ENCODE data around the gene NELFCD.

The NELFCD gene

DNA sequence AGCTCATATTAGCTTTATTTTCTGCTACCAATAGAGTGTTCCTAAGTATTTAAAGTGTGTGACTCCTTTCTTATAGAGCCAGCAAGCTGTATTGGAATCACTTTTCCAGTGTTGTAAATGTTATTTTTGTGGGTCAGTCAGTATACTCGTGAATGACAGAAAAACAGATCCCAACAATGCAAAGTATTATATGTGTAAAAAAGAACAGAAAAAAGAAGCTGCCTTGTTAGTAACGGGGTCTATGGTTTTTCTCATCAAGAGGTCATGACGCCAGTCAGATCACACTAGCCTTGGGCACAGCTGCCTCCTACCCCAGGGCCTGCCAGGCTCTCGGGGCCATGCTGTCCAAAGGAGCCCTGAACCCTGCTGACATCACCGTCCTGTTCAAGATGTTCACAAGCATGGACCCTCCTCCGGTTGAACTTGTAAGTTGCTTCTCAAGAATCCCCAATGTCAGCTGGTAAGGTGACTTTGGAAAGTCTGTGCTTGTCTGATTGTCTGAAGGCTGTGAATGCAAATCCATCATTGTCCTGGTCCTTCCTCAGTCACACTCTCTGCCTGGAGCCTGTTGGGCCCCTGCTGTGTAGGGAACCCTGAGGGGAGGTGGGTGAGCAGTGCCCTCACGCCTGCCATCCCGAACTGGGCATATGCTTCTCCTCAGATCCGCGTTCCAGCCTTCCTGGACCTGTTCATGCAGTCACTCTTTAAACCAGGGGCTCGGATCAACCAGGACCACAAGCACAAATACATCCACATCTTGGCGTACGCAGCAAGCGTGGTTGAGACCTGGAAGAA is 9.8 kb downstream of the NELFCD start:
- Histone ChIP-seq H3K27me3 (ENCODE audit: control insufficient read depth, insufficient read depth, low read length) (no peaks in the 10 kb centered on the region), H3K27ac (ENCODE audit: low read depth, low read length) (no peak overlapping the region), H3K9ac (ENCODE audit: low read length) (no peak overlapping the region), H3K36me3 (ENCODE audit: control insufficient read depth, insufficient read depth, low read length) (peaks cover 47% of the 10 kb centered on the region), H3K4me1 (ENCODE audit: control insufficient read depth, insufficient read depth, low read length) (no peaks in the 10 kb centered on the region), H3K4me3 (ENCODE audit: low read length) (no peak overlapping the region)

DNA sequence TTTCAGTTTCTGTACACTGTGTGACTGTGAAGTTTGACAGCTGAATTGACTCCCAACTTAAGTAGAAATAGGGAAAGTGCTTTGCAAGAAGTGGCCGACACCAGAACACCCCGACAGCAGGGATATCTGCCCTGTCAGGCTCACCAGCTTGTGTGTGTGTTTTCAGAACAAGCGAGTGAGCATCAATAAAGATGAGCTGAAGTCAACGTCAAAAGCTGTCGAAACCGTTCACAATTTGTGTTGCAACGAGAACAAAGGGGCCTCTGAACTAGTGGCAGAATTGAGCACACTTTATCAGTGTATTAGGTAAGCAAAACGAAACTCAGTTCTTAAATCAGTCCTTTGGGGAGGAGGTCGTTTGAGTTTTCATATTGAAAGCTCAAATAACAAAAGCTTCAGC is 10.7 kb downstream of the NELFCD start:
- H3K4me1 ChIP-seq (ENCODE audit: control insufficient read depth, insufficient read depth, low read length), result no peaks in the 10 kb centered on the region
- H3K36me3 ChIP-seq (ENCODE audit: control insufficient read depth, insufficient read depth, low read length), result peaks cover 55% of the 10 kb centered on the region
- H3K9ac ChIP-seq (ENCODE audit: low read length), result no peak overlapping the region
- H3K27me3 ChIP-seq (ENCODE audit: control insufficient read depth, insufficient read depth, low read length), result no peaks in the 10 kb centered on the region
- H3K4me3 ChIP-seq (ENCODE audit: low read length), result no peak overlapping the region
- H3K27ac ChIP-seq (ENCODE audit: low read depth, low read length), result no peak overlapping the region

DNA sequence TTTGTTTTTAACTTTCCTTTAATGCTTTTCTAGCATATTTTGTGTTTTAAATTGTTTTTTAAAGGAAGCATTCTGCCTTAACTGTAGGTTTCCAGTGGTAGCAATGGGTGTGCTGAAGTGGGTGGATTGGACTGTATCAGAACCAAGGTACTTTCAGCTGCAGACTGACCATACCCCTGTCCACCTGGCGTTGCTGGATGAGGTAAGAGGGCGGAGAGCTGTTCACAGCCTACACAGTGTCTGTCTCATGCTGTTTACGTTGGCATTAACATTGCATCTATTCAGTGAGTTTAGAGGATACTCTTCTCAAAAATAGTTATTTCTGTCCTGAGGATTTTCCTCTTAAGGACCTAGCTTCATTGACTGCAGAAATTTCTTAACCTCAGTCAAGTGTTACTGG is 11.9 kb downstream of the NELFCD start:
- peaks cover 55% of the 10 kb centered on the region for H3K36me3 ChIP-seq (ENCODE audit: control insufficient read depth, insufficient read depth, low read length)
- H3K9ac ChIP-seq (ENCODE audit: low read length), result no peak overlapping the region
- no peaks in the 10 kb centered on the region for H3K4me1 ChIP-seq (ENCODE audit: control insufficient read depth, insufficient read depth, low read length)
- H3K27ac ChIP-seq (ENCODE audit: low read depth, low read length), result no peak overlapping the region
- H3K4me3 ChIP-seq (ENCODE audit: low read length), result no peak overlapping the region
- no peaks in the 10 kb centered on the region for H3K27me3 ChIP-seq (ENCODE audit: control insufficient read depth, insufficient read depth, low read length)

DNA sequence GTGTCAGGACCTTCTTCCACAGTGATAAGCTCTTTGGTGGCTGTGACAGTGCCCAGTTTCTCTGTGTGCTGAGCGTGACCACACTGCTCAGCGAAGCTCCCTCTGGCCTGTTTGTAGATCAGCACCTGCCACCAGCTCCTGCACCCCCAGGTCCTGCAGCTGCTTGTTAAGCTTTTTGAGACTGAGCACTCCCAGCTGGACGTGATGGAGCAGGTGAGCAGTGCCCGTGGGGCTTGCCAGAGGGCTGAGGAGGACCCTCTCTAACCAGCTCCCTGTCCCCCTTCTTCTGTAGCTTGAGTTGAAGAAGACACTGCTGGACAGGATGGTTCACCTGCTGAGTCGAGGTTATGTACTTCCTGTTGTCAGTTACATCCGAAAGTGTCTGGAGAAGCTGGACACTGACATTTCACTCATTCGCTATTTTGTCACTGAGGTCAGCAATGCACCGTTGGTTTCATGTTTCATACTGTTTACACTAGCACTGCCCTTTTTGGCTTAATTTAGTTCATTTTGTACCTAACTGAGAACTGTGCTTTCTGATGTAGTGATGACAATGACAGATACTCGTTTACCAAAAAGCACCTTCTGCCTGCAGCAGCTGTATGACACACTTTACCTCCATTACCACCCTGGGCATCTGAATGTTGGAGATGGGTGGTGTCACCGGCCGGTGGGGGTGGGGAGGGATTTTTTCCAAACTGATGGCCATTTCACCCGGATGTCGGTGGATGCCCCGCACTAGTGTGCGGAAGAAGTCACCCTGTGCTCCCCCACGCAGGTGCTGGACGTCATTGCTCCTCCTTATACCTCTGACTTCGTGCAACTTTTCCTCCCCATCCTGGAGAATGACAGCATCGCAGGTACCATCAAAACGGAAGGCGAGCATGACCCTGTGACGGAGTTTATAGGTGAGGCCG is 12.5 kb downstream of the NELFCD start:
- no peak overlapping the region for H3K4me3 ChIP-seq (ENCODE audit: low read length)
- H3K9ac ChIP-seq (ENCODE audit: low read length), result no peak overlapping the region
- peaks cover 49% of the 10 kb centered on the region for H3K36me3 ChIP-seq (ENCODE audit: control insufficient read depth, insufficient read depth, low read length)
- H3K27me3 ChIP-seq (ENCODE audit: control insufficient read depth, insufficient read depth, low read length), result no peaks in the 10 kb centered on the region
- no peaks in the 10 kb centered on the region for H3K4me1 ChIP-seq (ENCODE audit: control insufficient read depth, insufficient read depth, low read length)
- no peak overlapping the region for H3K27ac ChIP-seq (ENCODE audit: low read depth, low read length)

DNA sequence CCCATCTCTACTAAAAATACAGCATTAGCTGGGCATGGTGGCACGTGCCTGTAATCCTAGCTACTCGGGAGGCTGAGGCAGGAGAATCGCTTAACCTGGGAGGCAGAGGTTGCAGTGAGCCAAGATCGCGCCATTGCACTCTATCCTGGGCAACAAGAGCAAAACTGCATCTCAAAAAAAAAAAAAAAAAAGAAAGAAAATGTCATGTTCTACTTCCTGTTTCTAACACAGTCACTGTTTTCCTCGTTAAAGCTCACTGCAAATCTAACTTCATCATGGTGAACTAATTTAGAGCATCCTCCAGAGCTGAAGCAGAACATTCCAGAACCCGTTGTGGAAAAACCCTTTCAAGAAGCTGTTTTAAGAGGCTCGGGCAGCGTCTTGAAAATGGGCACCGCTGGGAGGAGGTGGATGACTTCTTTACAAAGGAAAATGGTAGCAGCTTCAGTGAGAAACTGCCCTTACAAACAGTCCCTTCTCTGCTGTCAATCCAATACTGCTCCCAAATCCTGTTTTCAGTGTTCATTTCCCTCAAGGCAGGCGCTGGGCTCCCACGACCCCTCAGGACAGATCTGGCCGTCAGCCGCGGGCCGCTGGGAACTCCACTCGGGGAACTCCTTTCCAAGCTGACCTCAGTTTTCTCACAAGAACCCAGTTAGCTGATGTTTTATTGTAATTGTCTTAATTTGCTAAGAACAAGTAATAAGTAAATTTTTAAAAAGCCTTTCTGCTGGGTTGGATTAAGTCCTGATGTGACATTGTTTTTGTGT is 13.5 kb downstream of the NELFCD start:
- no peaks in the 10 kb centered on the region for H3K27me3 ChIP-seq (ENCODE audit: control insufficient read depth, insufficient read depth, low read length)
- no peak overlapping the region for H3K27ac ChIP-seq (ENCODE audit: low read depth, low read length)
- no peak overlapping the region for H3K4me3 ChIP-seq (ENCODE audit: low read length)
- H3K36me3 ChIP-seq (ENCODE audit: control insufficient read depth, insufficient read depth, low read length), result peaks cover 47% of the 10 kb centered on the region
- no peaks in the 10 kb centered on the region for H3K4me1 ChIP-seq (ENCODE audit: control insufficient read depth, insufficient read depth, low read length)
- H3K9ac ChIP-seq (ENCODE audit: low read length), result no peak overlapping the region

DNA sequence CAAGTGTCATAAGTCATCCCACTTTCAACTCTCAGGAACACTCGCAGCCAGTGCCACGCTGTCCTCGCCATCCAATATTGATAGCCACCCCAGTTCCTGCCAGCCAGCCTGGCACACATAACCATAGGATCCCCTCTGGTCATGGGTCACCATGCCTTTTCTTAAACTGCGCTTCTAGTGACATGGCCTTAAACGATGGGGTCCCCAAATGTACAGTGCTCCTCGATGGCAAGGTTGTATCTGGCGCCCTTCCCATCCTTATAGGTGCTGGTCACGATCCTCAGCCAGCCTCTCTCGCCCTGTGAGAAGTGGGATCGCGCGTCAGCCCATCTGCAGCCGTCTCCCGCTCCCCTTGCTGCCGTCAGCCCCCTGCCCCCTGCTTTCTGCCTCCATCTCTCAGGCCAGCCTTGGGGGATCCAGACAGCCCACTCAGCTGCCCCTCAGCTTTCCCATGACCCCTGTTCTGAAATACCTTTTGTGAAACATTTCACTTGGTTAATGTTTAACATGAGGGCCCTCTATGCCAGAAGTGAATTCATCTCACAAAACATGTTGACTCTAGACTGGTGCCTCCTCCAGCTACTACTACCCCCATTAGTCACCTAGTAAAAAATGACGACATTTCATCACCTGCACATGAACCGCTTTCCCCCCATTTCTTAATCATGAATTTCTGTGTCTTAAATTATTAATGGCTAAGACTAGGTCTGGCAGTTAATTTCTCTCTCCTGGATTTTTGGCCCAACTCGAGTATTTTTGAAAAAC is 14.6 kb downstream of the NELFCD start:
- Histone ChIP-seq H3K27me3 (ENCODE audit: control insufficient read depth, insufficient read depth, low read length) (no peaks in the 10 kb centered on the region), H3K4me3 (ENCODE audit: low read length) (no peak overlapping the region), H3K9ac (ENCODE audit: low read length) (no peak overlapping the region), H3K36me3 (ENCODE audit: control insufficient read depth, insufficient read depth, low read length) (peaks cover 43% of the 10 kb centered on the region), H3K4me1 (ENCODE audit: control insufficient read depth, insufficient read depth, low read length) (no peaks in the 10 kb centered on the region), H3K27ac (ENCODE audit: low read depth, low read length) (no peak overlapping the region)

DNA sequence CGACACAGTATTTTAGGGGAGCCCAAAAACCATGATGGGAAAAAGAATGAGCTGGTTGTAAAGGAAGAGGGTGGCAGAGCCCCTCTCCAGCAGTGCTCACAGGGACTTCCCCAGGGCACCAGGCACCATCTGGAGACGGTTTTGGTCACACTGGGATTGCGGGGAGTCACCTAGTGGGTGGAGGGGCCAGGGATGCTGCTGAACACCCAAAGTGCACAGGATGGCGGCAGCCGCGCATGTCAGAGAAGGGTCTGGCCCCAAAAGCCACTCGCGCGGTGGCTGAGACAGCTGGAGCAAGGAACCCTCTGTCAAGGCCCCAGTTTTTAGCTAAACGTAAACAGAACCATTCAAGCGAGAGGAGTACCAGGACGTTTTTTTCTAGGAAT is 15.2 kb downstream of the NELFCD start:
- no peak overlapping the region for H3K27ac ChIP-seq (ENCODE audit: low read depth, low read length)
- H3K9ac ChIP-seq (ENCODE audit: low read length), result no peak overlapping the region
- H3K4me1 ChIP-seq (ENCODE audit: control insufficient read depth, insufficient read depth, low read length), result no peaks in the 10 kb centered on the region
- peaks cover 40% of the 10 kb centered on the region for H3K36me3 ChIP-seq (ENCODE audit: control insufficient read depth, insufficient read depth, low read length)
- H3K27me3 ChIP-seq (ENCODE audit: control insufficient read depth, insufficient read depth, low read length), result no peaks in the 10 kb centered on the region
- no peak overlapping the region for H3K4me3 ChIP-seq (ENCODE audit: low read length)

DNA sequence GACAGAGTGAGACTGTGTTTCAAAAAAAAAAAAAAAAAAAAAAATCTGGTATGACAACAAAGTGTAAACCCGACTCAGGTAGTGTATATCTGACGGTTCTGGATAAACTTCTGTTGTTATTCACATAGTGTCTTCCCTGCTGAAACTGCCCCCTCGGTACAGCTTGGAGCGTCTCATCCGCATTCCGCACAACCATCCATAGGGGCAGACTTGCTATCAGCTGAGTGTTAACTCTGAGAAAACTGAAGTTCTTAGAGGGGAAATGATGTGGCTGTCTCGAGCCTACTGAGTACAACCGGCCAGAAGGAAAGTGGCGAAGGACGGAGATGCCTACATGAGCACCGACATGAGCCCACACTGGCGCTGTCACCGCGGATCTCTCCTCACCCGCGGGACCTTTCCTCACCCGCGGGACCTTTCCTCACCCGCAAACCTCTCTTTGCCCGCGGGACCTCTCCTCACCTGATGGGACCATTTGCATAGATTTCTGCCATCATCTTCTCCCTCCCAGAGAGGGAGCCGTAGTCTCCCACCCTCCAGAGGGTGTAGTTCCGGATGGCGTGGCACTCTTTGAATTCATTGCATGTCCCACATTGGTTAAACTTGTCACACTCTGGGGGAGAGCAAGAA is 16.2 kb downstream of the NELFCD start:
- Histone ChIP-seq H3K4me3 (ENCODE audit: low read length) (no peak overlapping the region), H3K9ac (ENCODE audit: low read length) (no peak overlapping the region), H3K27ac (ENCODE audit: low read depth, low read length) (no peak overlapping the region), H3K27me3 (ENCODE audit: control insufficient read depth, insufficient read depth, low read length) (no peaks in the 10 kb centered on the region), H3K4me1 (ENCODE audit: control insufficient read depth, insufficient read depth, low read length) (no peaks in the 10 kb centered on the region), H3K36me3 (ENCODE audit: control insufficient read depth, insufficient read depth, low read length) (peaks cover 35% of the 10 kb centered on the region)

DNA sequence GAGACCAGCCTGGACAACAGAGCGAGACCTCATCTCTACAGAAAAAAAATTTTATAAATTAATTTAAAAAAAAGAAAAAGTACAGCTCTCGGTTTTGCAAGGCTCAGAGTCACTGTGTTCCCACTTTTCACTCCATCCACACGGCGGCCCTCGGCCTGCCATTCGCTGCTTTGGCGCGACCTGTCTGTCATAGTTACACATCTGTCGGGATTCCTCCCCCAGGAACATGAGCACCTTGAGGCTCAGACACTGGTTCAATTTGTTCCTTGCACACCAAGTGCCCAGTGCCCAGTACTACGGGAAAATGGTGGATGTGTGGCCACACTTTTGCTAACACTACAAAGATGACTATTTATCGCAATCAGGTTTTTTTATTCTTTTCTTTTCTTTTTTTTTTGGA is 17.6 kb downstream of the NELFCD start:
- peaks cover 42% of the 10 kb centered on the region for H3K36me3 ChIP-seq (ENCODE audit: control insufficient read depth, insufficient read depth, low read length)
- H3K27me3 ChIP-seq (ENCODE audit: control insufficient read depth, insufficient read depth, low read length), result no peaks in the 10 kb centered on the region
- no peak overlapping the region for H3K27ac ChIP-seq (ENCODE audit: low read depth, low read length)
- H3K4me1 ChIP-seq (ENCODE audit: control insufficient read depth, insufficient read depth, low read length), result no peaks in the 10 kb centered on the region
- no peak overlapping the region for H3K9ac ChIP-seq (ENCODE audit: low read length)
- H3K4me3 ChIP-seq (ENCODE audit: low read length), result no peak overlapping the region

DNA sequence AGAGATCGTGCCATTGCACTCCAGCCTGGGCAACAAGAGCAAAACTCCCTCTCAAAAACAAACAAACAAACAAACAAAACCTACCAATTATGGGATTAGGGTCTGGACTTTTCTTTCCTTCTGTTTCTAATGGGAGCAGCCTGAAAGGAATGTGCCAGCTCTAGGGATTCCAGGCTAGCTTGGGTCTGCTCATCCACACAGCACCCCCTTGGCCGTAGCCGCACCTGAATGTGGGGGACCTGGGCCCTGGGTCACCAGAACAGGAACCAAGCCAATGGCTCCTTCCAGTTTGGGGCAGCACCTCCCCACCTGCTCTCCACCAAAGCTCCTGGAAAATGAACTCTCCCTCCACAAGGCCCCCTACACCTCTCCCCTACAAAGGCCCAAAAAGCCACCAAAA is 19.3 kb downstream of the NELFCD start:
- Histone ChIP-seq H3K27ac (ENCODE audit: low read depth, low read length) (no peak overlapping the region), H3K36me3 (ENCODE audit: control insufficient read depth, insufficient read depth, low read length) (peaks cover 41% of the 10 kb centered on the region), H3K4me3 (ENCODE audit: low read length) (no peak overlapping the region), H3K27me3 (ENCODE audit: control insufficient read depth, insufficient read depth, low read length) (no peaks in the 10 kb centered on the region), H3K9ac (ENCODE audit: low read length) (no peak overlapping the region), H3K4me1 (ENCODE audit: control insufficient read depth, insufficient read depth, low read length) (peaks cover 3% of the 10 kb centered on the region)

DNA sequence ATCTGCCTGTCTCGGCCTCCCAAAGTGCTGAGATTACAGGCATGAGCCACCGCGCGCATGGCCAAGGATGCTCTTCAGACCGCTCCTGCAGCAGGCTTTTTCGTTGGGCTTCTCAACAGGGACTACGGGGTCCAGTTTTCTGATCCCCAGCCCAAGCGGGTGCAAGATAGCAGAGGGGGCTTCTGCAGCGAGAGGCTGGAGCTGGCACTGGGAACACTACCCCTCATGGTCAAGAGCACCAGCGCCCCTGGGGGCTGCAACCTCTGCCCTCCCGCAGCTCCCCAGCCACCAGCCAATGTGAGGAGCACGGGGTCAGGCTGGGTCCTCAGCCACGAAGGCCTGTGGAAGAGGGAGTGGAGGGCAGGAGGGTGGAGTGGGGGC is 20.0 kb downstream of the NELFCD start:
- peaks cover 10% of the 10 kb centered on the region for H3K4me1 ChIP-seq (ENCODE audit: control insufficient read depth, insufficient read depth, low read length)
- H3K27me3 ChIP-seq (ENCODE audit: control insufficient read depth, insufficient read depth, low read length), result no peaks in the 10 kb centered on the region

More for the DNA sequence above, 20.0 kb downstream of the NELFCD start:
- no peak overlapping the region for H3K4me3 ChIP-seq (ENCODE audit: low read length)
- H3K9ac ChIP-seq (ENCODE audit: low read length), result no peak overlapping the region
- H3K36me3 ChIP-seq (ENCODE audit: control insufficient read depth, insufficient read depth, low read length), result peaks cover 36% of the 10 kb centered on the region
- H3K27ac ChIP-seq (ENCODE audit: low read depth, low read length), result no peak overlapping the region
